ENCODE results near the gene ARIH2. TPM values are rescaled to one million over a fixed set of nuclear protein-coding genes. Genes with fewer than 3 reads are reported as not detected.
A peak's percentile ranks its signal among the peaks of the same experiment; 100 is the strongest.

Gene ARIH2
- total RNA-seq, 1 experiment from 2014 or later: 76.1 TPM

GRCh38 chr3:49019941-49020329, 101.3 kb downstream of the ARIH2 start:
- no peak for DNase-seq (ENCODE audit: low spot score)

- no peak for DNase-seq (ENCODE audit: low spot score)
Observed at GRCh38 chr3:49020330-49021212, 101.9 kb downstream of the ARIH2 start.

DNA sequence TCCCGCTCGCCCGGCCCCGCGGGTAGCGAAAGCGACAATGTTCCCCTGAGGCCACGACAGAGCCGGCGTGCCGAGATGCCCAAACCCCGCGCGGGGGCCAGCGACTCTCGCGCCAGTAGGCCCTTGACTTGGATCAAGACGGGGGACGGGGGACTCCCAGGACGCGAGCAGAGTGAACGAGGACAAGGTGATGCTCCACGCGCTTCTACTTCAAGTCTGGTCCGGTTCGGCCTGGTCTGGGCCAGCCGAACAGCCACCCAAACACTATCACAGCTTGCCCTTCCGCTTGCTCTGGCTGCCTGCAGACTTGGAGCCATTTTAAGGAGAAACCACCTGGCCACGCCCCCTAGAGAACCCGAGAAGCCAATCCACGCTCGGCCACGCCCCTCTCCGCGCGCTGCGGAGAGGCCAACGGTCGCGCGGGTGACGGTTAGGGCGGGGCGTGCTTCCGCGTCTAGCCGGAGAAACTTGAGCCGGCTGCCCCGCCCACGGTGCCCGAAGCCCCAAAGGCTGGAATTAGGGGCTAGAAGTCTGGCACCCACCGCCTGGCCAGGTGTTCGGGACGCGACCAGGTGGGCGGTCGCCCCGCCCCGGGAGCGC, 102.7 kb downstream of the ARIH2 start:
- peak; percentile 95 for DNase-seq (ENCODE audit: low spot score)

GRCh38 chr3:49021813-49022687, 103.4 kb downstream of the ARIH2 start, which contains the start of gene NDUFAF3:
Gene NDUFAF3 (plus strand): TSS chr3:49022121. CDS start chr3:49022145, 24 bp downstream.
- peak; percentile 85 for DNase-seq (ENCODE audit: low spot score)

- DNase-seq (ENCODE audit: low spot score): no peak
Observed at GRCh38 chr3:49022688-49023171, 104.1 kb downstream of the ARIH2 start.

- DNase-seq (ENCODE audit: low spot score): no peak
Observed at GRCh38 chr3:49023775-49024174, 105.1 kb downstream of the ARIH2 start.

DNA sequence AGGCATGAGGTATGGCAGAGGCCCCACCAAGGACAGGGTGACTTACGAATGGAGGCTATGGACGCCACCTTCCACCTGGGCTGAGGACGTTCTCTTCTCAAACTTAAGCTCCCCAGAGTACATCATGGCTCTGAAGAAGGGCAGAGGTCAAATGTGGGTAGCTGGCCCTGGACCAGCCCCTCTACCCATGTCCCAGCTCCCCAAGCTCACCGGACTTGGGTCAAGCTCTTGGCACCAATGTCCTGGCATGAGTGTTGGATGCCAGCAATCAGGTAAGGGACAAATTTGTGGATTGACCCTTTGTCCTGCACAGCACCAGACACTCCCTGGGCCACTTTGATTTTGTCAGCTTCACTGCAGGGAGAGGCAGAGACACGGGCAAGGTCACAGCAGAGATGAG, 105.8 kb downstream of the ARIH2 start:
- no peak for DNase-seq (ENCODE audit: low spot score)

GRCh38 chr3:49025005-49025792, 106.6 kb downstream of the ARIH2 start:
- DNase-seq (ENCODE audit: low spot score): no peak

DNA sequence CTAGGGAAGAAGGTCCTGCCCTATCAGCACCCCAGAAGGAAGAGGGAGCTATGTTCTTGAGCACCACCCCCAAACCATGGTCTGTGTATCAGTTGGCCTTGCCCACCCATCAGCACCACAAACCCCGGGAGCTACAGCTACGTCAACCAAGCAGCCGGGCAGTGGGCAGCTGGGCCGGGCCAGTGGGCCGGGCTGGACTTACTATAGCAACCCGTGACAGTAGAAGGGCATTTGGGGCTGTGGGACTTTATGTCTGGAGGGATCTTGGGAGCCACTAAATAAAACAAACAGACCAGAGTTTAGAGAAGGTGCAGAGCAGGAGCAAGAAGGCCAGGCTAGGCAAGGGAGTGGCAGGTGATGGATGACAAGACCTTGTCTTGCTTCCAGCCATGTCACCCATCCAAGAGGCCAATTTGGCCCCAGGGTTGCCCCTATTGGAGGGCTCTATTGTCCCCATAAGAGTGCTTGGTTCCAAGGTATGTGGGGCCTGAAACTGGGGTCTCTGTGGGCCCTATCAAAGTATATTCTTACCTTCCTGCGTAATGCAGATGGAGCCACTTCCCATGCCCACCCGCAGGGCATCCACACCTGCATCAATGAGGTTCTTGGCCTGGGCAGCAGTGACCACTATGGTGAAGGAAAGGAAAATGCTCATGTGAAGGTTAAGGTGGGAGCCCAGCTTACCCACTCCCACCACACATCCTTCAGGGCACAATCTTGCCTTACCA, 107.3 kb downstream of the ARIH2 start:
- DNase-seq (ENCODE audit: low spot score): no peak

GRCh38 chr3:49026536-49026935, 107.9 kb downstream of the ARIH2 start:
- DNase-seq (ENCODE audit: low spot score): no peak

DNA sequence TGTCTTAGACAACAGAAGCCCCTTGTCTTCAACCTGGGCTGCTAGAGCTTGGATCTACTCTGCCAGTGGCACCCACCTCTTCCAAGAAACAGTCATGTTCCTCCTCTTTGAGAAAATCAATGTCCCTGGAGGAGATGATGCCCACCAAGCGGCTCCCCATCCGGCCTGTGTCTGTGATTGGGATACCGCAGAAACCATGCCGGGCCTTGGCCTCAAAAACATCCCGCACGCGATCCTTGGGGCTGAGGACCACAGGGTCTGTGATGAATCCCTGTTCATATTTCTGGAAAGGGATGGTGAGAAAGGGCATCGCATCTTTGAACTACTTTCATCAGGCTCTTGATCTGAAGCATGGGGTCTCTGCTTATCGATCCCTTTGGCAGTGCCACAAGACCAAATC, 109.0 kb downstream of the ARIH2 start:
- no peak for DNase-seq (ENCODE audit: low spot score)

- DNase-seq (ENCODE audit: low spot score): no peak
Observed at GRCh38 chr3:49028298-49028672, 109.6 kb downstream of the ARIH2 start.

- DNase-seq (ENCODE audit: low spot score): peak; percentile 82
Observed at GRCh38 chr3:49028673-49029562, 110.3 kb downstream of the ARIH2 start, which contains the start of gene IMPDH2. Gene IMPDH2 (minus strand): TSS chr3:49029398. CDS start chr3:49029350, 48 bp downstream.

- no peak for DNase-seq (ENCODE audit: low spot score)
Observed at GRCh38 chr3:49029563-49029884, 110.9 kb downstream of the ARIH2 start.

GRCh38 chr3:49030321-49030720, 111.7 kb downstream of the ARIH2 start:
- no peak for DNase-seq (ENCODE audit: low spot score)

DNA sequence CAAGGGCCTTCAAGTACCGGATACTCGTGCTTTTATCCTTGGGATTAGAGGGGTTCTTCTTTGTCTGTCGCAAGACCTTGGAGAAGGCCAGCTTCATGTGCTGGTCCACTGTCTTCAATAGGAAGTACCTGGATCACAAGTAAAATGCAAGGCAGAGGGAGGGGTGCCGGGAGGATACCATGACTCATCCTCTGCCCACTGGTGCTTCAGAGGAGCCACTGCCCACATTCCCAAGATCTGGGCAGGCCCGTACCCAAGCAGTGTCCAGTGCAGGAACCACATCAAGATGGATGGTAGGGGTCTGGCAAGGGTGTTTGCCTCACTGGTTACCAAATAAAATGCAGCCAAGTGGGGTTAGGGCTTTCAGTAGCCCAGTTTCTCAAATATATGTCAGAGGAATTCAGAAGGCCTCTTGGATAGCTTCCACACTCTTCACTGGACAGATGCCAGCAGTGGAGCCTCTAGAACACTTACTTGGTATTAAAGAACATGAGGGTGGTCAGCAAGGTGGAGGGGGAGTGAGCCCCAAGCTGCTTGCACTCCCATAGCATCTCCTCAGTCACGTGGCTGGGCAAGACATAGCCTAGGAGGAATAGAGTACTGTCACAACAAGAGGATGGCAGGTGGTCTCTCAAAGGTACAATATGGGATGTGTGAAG, 114.1 kb downstream of the ARIH2 start:
- DNase-seq (ENCODE audit: low spot score): peak; percentile 53

GRCh38 chr3:49034650-49035049, 116.0 kb downstream of the ARIH2 start:
- DNase-seq (ENCODE audit: low spot score): no peak

- no peak for DNase-seq (ENCODE audit: low spot score)
Observed at GRCh38 chr3:49035281-49035680, 116.6 kb downstream of the ARIH2 start.
